IPS-15b (cell line): ENCODE data around the gene MORN4.

Source experiments
- H3K27me3 ChIP-seq: one replicate; pipeline ENCODE4 v1.6.1; 2013; ENCODE audit warnings: low read length; ENCODE audit not compliant: control insufficient read depth, insufficient read depth
- H3K36me3 ChIP-seq: one replicate; pipeline ENCODE4 v1.6.1; 2013; ENCODE audit warnings: low read length; ENCODE audit not compliant: control insufficient read depth, insufficient read depth
- H3K4me1 ChIP-seq: one replicate; pipeline ENCODE4 v1.6.1; 2013; ENCODE audit warnings: mild to moderate bottlenecking, low read length; ENCODE audit not compliant: control insufficient read depth, insufficient read depth
- H3K4me3 ChIP-seq: one replicate; pipeline ENCODE4 v1.5.1; 2013; ENCODE audit warnings: low read depth, low read length
- H3K9ac ChIP-seq: one replicate; pipeline ENCODE4 v1.6.1; 2013; ENCODE audit warnings: low read depth, mild to moderate bottlenecking, low read length
- H3K9me3 ChIP-seq: one replicate; pipeline ENCODE4 v1.6.1; 2013; ENCODE audit warnings: mild to moderate bottlenecking, low read length; ENCODE audit not compliant: control insufficient read depth, insufficient read depth

MORN4 gene

DNA sequence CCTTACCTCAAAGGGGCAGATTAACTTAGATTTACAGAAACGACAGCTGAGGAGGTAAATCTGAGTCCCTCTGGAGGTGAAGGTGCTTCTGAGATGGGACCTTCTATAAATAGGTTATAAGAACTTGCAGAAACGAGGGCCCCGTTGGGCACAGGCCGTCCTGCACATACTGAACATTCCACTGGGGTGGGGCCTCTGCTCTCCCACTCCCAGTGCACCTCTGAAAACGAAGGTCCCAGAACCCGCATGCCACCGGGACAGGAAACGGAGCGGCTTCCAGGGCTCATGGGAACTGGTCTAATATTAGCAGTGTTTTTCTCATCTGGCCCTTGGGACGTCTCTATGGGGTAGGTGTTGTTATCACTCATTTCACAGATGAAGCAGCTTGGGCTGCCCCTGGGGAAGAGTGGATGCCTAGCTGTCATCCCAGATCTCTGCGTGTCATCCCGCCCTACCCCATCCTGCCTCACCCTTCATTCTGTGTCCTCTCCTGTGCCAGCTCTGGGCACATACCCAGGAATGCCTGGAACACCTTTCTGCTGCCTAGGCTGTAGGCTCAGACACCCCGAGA lies 24.2 kb downstream of the MORN4 start:
- no peaks in the 10 kb centered on the region for H3K27me3 ChIP-seq
- no peaks in the 10 kb centered on the region for H3K36me3 ChIP-seq
- H3K9me3 ChIP-seq: no peaks in the 10 kb centered on the region
- H3K4me3 ChIP-seq: no peak overlapping the region
- no peak overlapping the region for H3K9ac ChIP-seq
- H3K4me1 ChIP-seq: no peaks in the 10 kb centered on the region

- Histone ChIP-seq H3K36me3 (no peaks in the 10 kb centered on the region), H3K9ac (no peak overlapping the region), H3K4me3 (no peak overlapping the region), H3K4me1 (no peaks in the 10 kb centered on the region), H3K9me3 (no peaks in the 10 kb centered on the region), H3K27me3 (no peaks in the 10 kb centered on the region)
These were observed 26.1 kb downstream of the MORN4 start for GRCh38 chr10:97607095-97607636.

GRCh38 chr10:97601268-97602215 lies 31.8 kb downstream of the MORN4 start:
- Histone ChIP-seq H3K9me3 (no peaks in the 10 kb centered on the region), H3K4me1 (no peaks in the 10 kb centered on the region), H3K4me3 (no peak overlapping the region), H3K36me3 (no peaks in the 10 kb centered on the region), H3K9ac (no peak overlapping the region), H3K27me3 (no peaks in the 10 kb centered on the region)

- Histone ChIP-seq H3K27me3 (no peaks in the 10 kb centered on the region), H3K9ac (no peak overlapping the region), H3K4me1 (no peaks in the 10 kb centered on the region), H3K36me3 (no peaks in the 10 kb centered on the region), H3K9me3 (no peaks in the 10 kb centered on the region), H3K4me3 (no peak overlapping the region)
These were observed 32.7 kb downstream of the MORN4 start for GRCh38 chr10:97600616-97601015.

DNA sequence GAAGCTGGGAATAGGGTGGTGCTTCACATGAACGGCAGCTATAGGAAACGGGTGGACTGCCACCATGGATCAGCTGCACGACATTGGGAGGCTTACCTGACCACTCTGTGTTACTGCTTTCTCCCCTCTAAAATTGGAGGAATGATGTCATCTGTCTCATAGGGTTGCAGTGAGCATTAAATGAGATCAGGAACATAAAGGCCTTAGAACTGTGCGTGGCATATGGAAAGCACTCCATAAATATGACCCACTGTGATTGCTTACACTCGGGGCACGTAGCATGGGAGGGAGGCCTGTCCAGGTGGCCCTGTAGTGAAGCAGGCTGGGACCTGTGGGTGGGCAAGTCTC lies 34.1 kb downstream of the MORN4 start:
- Histone ChIP-seq H3K4me3 (no peak overlapping the region), H3K9ac (no peak overlapping the region), H3K36me3 (no peaks in the 10 kb centered on the region), H3K4me1 (no peaks in the 10 kb centered on the region), H3K27me3 (no peaks in the 10 kb centered on the region), H3K9me3 (no peaks in the 10 kb centered on the region)

DNA sequence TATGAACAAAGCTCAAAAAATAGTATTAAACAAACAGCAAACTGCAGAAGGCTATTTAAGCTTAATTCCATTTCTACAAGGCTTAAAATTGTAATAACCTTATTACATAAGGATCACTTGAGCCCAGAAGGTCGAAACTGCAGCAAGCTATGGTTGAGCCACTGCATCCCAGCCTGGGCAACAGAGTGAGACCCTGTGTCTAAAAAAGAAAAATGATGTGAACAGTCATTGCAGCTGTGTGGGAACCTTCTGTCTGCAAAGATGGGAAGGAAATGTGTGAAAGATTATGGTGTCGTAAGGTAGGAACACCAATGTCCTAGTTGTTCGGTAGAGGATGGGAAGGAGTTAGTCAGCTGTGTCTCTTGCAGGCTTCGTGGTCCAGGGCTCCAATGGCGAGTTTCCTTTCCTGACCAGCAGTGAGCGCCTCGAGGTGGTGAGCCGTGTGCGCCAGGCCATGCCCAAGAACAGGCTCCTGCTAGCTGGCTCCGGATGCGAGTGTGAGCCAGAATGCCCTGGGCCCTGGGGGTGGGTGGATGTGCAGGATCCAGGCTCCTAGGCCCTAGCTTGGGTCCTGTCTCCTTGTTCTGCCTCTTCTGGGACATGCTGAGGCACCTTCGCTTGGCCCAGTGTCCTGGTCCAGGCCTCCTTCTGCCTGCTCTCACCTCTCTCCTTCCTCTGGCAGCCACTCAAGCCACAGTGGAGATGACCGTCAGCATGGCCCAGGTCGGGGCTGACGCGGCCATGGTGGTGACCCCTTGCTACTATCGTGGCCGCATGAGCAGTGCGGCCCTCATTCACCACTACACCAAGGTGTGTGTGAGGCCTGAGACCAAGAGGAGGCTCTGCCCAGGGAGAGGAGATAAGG lies 34.7 kb downstream of the MORN4 start:
- Histone ChIP-seq H3K36me3 (no peaks in the 10 kb centered on the region), H3K9ac (no peak overlapping the region), H3K4me1 (no peaks in the 10 kb centered on the region), H3K4me3 (no peak overlapping the region), H3K27me3 (no peaks in the 10 kb centered on the region), H3K9me3 (no peaks in the 10 kb centered on the region)

GRCh38 chr10:97597778-97598177 lies 35.5 kb downstream of the MORN4 start:
- Histone ChIP-seq H3K9ac (no peak overlapping the region), H3K4me1 (no peaks in the 10 kb centered on the region), H3K36me3 (no peaks in the 10 kb centered on the region), H3K27me3 (no peaks in the 10 kb centered on the region), H3K9me3 (no peaks in the 10 kb centered on the region), H3K4me3 (no peak overlapping the region)

- H3K27me3 ChIP-seq: no peaks in the 10 kb centered on the region
- H3K4me3 ChIP-seq: no peak overlapping the region
These were observed 36.9 kb downstream of the MORN4 start for GRCh38 chr10:97596101-97597082.

DNA sequence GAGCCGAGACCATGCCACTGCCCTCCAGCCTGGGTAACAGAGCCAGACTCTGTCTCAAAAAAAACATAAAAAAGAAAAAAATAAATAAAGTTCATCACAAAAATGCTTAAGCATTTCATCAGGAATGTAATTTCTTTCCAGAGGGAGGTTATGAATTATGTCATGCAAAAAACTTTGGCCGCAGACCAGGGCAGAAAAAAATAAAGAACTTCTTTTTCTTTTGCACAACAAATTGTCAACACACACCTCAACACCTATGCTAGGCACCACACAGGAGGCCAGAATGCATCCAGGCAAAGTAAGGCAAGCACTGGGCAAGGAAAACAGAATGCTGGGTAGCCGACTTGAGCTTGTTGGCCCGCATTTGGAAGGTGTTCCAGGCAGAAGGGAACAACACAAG lies 39.9 kb downstream of the MORN4 start:
- no peaks in the 10 kb centered on the region for H3K4me1 ChIP-seq
- no peaks in the 10 kb centered on the region for H3K9me3 ChIP-seq
- no peaks in the 10 kb centered on the region for H3K36me3 ChIP-seq
- H3K9ac ChIP-seq: no peak overlapping the region
- H3K4me3 ChIP-seq: no peak overlapping the region
- H3K27me3 ChIP-seq: no peaks in the 10 kb centered on the region

More at GRCh38 chr10:97596101-97597082, 36.9 kb downstream of the MORN4 start:
- no peaks in the 10 kb centered on the region for H3K9me3 ChIP-seq
- no peak overlapping the region for H3K9ac ChIP-seq
- no peaks in the 10 kb centered on the region for H3K4me1 ChIP-seq
- no peaks in the 10 kb centered on the region for H3K36me3 ChIP-seq

- Histone ChIP-seq H3K36me3 (no peaks in the 10 kb centered on the region), H3K9ac (no peak overlapping the region), H3K9me3 (no peaks in the 10 kb centered on the region), H3K4me1 (no peaks in the 10 kb centered on the region), H3K4me3 (no peak overlapping the region), H3K27me3 (no peaks in the 10 kb centered on the region)
These were observed 42.4 kb downstream of the MORN4 start for GRCh38 chr10:97590748-97591495.
